ENCODE data around the gene CPO. TPM values are rescaled to one million over a fixed set of nuclear protein-coding genes. Genes with fewer than 3 reads are reported as not detected.

The CPO gene
- total RNA-seq, 4 donors from 2014 or later: 0.26 to 1.1 (median 0.48) TPM

DNA sequence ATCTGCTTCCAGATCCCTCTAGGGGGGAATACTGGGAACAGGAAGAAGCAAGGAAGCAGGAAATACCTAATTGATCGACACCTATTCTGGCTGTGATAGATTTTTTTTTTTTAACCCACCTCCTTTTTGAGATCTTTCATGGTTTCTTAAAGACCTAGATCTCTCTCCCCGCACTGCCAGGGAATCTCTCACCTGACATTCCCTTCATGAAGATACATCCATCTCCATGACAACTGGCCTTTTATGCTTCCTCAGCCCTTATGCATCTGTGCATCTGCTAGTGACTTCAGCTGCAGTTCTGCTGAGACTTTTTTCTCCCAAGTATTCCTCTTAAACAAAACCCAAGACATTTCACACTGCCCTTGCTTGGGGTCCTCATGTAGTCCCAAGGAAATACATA, 21.1 kb upstream of the CPO start:
- no peak for DNase-seq
- in situ Hi-C loops (cut with MboI; ENCODE audit: low sequenced_read_pairs in 4 of 4): no loop called here

DNA sequence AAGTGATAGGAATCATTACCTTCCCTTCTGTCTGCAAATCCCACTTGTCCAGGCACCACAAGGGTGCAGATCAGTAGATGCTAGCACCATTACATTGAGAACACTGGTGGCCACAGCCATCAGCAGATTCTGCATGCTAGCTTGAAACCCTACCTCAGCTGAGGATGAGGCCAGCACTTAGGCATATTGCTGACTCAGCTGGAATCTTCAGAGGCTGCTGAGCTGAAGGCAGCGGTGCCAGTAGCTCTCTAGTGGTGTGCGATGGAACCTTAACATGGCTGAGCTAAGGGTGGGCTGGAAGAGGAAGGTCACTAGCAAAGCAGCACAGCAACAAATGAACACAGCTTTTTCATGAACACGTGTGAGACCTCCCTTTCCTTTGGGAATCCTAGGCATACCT, 19.0 kb upstream of the CPO start:
- DNase-seq (no peak), ATAC-seq (no peak)
- Histone ChIP-seq H3K4me3 (no peak overlapping the region), H3K9me3 (no peaks in the 10 kb centered on the region), H3K27me3 (no peaks in the 10 kb centered on the region), H3K36me3 (no peaks in the 10 kb centered on the region), H3K27ac (no peak overlapping the region), H3K4me1 (no peaks in the 10 kb centered on the region)
- in situ Hi-C loops (cut with MboI; ENCODE audit: low sequenced_read_pairs in 4 of 4) (no loop called here), intact Hi-C loops (cut with DNase I; ENCODE audit: low total_unique reads) (no loop called here)
- TF ChIP-seq POLR2A (IDR thresholded peaks at IDR 0.05): no peak
- TF ChIP-seq, protein P1, sequence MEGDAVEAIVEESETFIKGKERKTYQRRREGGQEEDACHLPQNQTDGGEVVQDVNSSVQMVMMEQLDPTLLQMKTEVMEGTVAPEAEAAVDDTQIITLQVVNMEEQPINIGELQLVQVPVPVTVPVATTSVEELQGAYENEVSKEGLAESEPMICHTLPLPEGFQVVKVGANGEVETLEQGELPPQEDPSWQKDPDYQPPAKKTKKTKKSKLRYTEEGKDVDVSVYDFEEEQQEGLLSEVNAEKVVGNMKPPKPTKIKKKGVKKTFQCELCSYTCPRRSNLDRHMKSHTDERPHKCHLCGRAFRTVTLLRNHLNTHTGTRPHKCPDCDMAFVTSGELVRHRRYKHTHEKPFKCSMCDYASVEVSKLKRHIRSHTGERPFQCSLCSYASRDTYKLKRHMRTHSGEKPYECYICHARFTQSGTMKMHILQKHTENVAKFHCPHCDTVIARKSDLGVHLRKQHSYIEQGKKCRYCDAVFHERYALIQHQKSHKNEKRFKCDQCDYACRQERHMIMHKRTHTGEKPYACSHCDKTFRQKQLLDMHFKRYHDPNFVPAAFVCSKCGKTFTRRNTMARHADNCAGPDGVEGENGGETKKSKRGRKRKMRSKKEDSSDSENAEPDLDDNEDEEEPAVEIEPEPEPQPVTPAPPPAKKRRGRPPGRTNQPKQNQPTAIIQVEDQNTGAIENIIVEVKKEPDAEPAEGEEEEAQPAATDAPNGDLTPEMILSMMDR (IDR thresholded peaks at IDR 0.05 in 4 of 5, conservative IDR thresholded peaks at IDR 0.05 in 1 of 5): no peak

More for the DNA sequence above, 21.1 kb upstream of the CPO start:
- TF ChIP-seq, protein P1 (IDR thresholded peaks at IDR 0.05 in 4 of 5, conservative IDR thresholded peaks at IDR 0.05 in 1 of 5): no peak
- TF ChIP-seq POLR2A (IDR thresholded peaks at IDR 0.05): no peak
- intact Hi-C loops (cut with DNase I; ENCODE audit: low total_unique reads): no loop called here
- Histone ChIP-seq H3K36me3 (no peaks in the 10 kb centered on the region), H3K9me3 (no peaks in the 10 kb centered on the region), H3K4me3 (no peak overlapping the region), H3K27ac (no peak overlapping the region), H3K27me3 (no peaks in the 10 kb centered on the region), H3K4me1 (no peaks in the 10 kb centered on the region)
- no peak for ATAC-seq

DNA sequence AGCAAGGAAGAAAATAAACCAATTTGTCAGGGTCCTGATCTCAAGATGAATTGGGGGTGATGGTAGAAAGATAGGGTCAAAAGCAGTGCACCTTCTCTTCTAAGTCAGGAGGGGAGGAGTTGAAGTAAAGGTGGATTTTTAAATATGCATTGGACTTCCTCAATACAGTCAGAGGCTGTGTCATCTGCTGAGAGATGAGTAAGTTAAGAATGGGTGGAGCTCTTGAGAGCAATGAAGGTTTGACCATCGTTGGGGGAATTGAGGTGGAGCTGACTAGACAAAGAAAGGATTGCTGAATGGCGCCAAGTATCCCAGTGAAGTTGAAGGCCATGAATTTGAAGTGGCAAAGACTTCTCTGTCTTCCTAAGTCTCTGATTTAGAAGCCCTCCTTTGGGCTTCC, 18.4 kb upstream of the CPO start:
- Histone ChIP-seq H3K27me3 (no peaks in the 10 kb centered on the region), H3K27ac (no peak overlapping the region), H3K9me3 (no peaks in the 10 kb centered on the region), H3K4me1 (no peaks in the 10 kb centered on the region), H3K36me3 (no peaks in the 10 kb centered on the region), H3K4me3 (no peak overlapping the region)
- TF ChIP-seq, protein P1 (IDR thresholded peaks at IDR 0.05 in 4 of 5, conservative IDR thresholded peaks at IDR 0.05 in 1 of 5): no peak
- no peak for TF ChIP-seq POLR2A (IDR thresholded peaks at IDR 0.05)
- intact Hi-C loops (cut with DNase I; ENCODE audit: low total_unique reads): no loop called here
- DNase-seq (no peak), ATAC-seq (no peak)
- in situ Hi-C loops (cut with MboI; ENCODE audit: low sequenced_read_pairs in 4 of 4): no loop called here

DNA sequence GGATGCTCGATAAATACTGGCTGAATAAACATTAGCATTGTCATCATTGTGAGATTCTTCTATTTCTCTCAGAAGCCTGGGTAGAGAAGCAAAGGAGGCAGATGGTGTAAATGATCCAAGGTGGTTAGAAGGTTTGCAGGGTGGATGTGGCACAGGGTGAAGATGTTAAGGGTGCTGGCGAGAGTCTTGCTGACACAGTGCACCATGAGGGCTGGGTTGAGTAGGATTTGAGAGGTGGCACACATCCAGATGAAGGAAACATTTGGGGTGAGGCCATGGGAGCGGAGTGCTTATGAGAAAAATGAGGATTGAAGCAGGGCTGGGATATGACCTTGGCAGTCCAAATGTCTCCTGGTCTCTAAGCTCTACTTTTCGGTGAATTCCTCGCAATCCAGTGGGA, 17.8 kb upstream of the CPO start:
- Histone ChIP-seq H3K36me3 (no peaks in the 10 kb centered on the region), H3K27me3 (no peaks in the 10 kb centered on the region), H3K4me3 (no peak overlapping the region), H3K4me1 (no peaks in the 10 kb centered on the region), H3K27ac (no peak overlapping the region), H3K9me3 (no peaks in the 10 kb centered on the region)
- no peak for DNase-seq
- no peak for TF ChIP-seq POLR2A (IDR thresholded peaks at IDR 0.05)
- TF ChIP-seq, protein P1 (IDR thresholded peaks at IDR 0.05 in 4 of 5, conservative IDR thresholded peaks at IDR 0.05 in 1 of 5): no peak
- intact Hi-C loops (cut with DNase I; ENCODE audit: low total_unique reads) (no loop called here), in situ Hi-C loops (cut with MboI; ENCODE audit: low sequenced_read_pairs in 4 of 4) (no loop called here)
- no peak for ATAC-seq
